K562 (cell line): ENCODE data around the gene NOP58. TPM values are rescaled to one million over a fixed set of nuclear protein-coding genes. Genes with fewer than 3 reads are reported as not detected.

Experiments
- CREBBP ChIP-seq: IDR thresholded peaks from one replicate; pipeline ENCODE4 v1.6.1; 2012; ENCODE audit warnings: low read depth, mild to moderate bottlenecking, control low read depth, inconsistent platforms, low read length
- DDX20 ChIP-seq: fragments of 450-650 bp; IDR thresholded peaks from 2 replicates; pipeline ENCODE4 v1.6.1; 2016; ENCODE audit warnings: missing genetic modification characterization, low read depth, mild to moderate bottlenecking, missing compliant biosample characterization, moderate library complexity
- EGR1 ChIP-seq: fragments of 450-650 bp; conservative IDR thresholded peaks from 2 replicates; pipeline ENCODE4 v1.6.1; 2017; ENCODE audit warnings: mild to moderate bottlenecking
- GABPB1 ChIP-seq: sonication (generic); formaldehyde crosslinking; IDR thresholded peaks from 2 replicates; pipeline ENCODE4 v1.8.0; 2022; ENCODE audit warnings: mild to moderate bottlenecking, missing genetic modification reagents
- GTF2A2 ChIP-seq: IDR thresholded peaks from 2 replicates; pipeline ENCODE4 v1.6.1; 2016; ENCODE audit warnings: mild to moderate bottlenecking, missing genetic modification characterization, missing compliant biosample characterization
- LEF1 ChIP-seq: fragments of 450-650 bp; IDR thresholded peaks from 2 replicates; pipeline ENCODE4 v1.6.1; 2016; ENCODE audit warnings: mild to moderate bottlenecking
- OTX1 ChIP-seq: fragments of 450-650 bp; formaldehyde crosslinking; IDR thresholded peaks from 2 replicates; pipeline ENCODE4 v1.4.0; 2022; ENCODE audit warnings: mild to moderate bottlenecking
- POLR3G ChIP-seq: IDR thresholded peaks from 2 replicates; pipeline ENCODE4 v1.6.1; 2011; ENCODE audit not compliant: insufficient read length, insufficient replicate concordance; ENCODE audit errors: extremely low read depth
- SETDB1 ChIP-seq: IDR thresholded peaks from one replicate; pipeline ENCODE4 v1.6.1; 2012; ENCODE audit warnings: low read length, control low read depth, inconsistent platforms
- TRIM28 ChIP-seq: fragments of 450-650 bp; IDR thresholded peaks from 2 replicates; pipeline ENCODE4 v1.6.1; 2017
- ZNF232 ChIP-seq: sonication (generic); formaldehyde crosslinking; IDR thresholded peaks from 2 replicates; pipeline ENCODE4 v1.8.0; 2022; ENCODE audit warnings: mild to moderate bottlenecking, missing genetic modification reagents
- ZNF766 ChIP-seq: fragments of 200-800 bp; sonication (Bioruptor generic); conservative IDR thresholded peaks from 2 replicates; pipeline ENCODE4 v1.6.1; 2016; ENCODE audit warnings: missing genetic modification characterization, missing compliant biosample characterization
- polyA plus RNA-seq, 8 experiments: library from polyadenylated mRNA; depleted of rRNA in 4 of 8; stranded (reverse) in 5 of 8; unstranded in 3 of 8; fragments of >200 nt; fragmentation: Nextera tagmentation in 2 of 8; fragmentation: Illumina TruSeq in 1 of 8; extraction: Ambion mirVana in 2 of 8; extraction: Trizol in 1 of 8; gene quantifications; 2 replicates each; pipeline versions ENCODE4 v1.2.1 to v1.2.3, GENCODE V29; 2011 to 2014; ENCODE audit warnings: inconsistent platforms in 1 of 8, missing spikeins in 1 of 8
- total RNA-seq, 7 experiments: library from RNA; depleted of rRNA in 6 of 7; stranded (reverse); fragments of >200 nt in 6 of 7; fragmentation: Illumina TruSeq in 2 of 7; extraction: Trizol in 2 of 7; gene quantifications; 2 replicates each; pipeline versions ENCODE4 v1.2.1 to v1.2.3, GENCODE V29; 2011 to 2021; ENCODE audit warnings: low replicate concordance in 1 of 7
- TF ChIP-seq, protein P1 (sequence below): sonication (generic); IDR thresholded peaks from 2 replicates; pipeline ENCODE4 v1.6.1; 2016
- TF ChIP-seq, protein P2 (sequence below), 2 experiments: fragments of 150-350 bp in 1 of 2; IDR thresholded peaks; 2 replicates each; pipeline ENCODE4 v1.6.1; 2012 to 2016; ENCODE audit warnings: low read depth in 2 of 2, low read length in 2 of 2, mild to moderate bottlenecking in 1 of 2, moderate library complexity in 1 of 2
- TF ChIP-seq, protein P3 (sequence below): IDR thresholded peaks from 2 replicates; pipeline ENCODE4 v1.6.1; 2016; ENCODE audit warnings: missing genetic modification characterization, missing compliant biosample characterization
- TF ChIP-seq, protein P4 (sequence below): fragments of 450-650 bp; conservative IDR thresholded peaks from 2 replicates; pipeline ENCODE4 v1.6.1; 2016; ENCODE audit warnings: missing genetic modification characterization, low read depth, mild to moderate bottlenecking, control low read depth, missing compliant biosample characterization
- TF ChIP-seq, protein P5 (sequence below), 2 experiments: IDR thresholded peaks; 2 replicates each; pipeline ENCODE4 v1.6.1; 2012; ENCODE audit warnings: improper control_type of control experiment in 2 of 2, low read depth in 2 of 2, low read length in 2 of 2, borderline replicate concordance in 1 of 2

The NOP58 gene
- total and polyA plus RNA-seq, 9 of the 15 experiments (the other 6 are each of a cell fraction or from before 2014, with no cell fraction given) = 132 to 332 (median 208) TPM

DNA sequence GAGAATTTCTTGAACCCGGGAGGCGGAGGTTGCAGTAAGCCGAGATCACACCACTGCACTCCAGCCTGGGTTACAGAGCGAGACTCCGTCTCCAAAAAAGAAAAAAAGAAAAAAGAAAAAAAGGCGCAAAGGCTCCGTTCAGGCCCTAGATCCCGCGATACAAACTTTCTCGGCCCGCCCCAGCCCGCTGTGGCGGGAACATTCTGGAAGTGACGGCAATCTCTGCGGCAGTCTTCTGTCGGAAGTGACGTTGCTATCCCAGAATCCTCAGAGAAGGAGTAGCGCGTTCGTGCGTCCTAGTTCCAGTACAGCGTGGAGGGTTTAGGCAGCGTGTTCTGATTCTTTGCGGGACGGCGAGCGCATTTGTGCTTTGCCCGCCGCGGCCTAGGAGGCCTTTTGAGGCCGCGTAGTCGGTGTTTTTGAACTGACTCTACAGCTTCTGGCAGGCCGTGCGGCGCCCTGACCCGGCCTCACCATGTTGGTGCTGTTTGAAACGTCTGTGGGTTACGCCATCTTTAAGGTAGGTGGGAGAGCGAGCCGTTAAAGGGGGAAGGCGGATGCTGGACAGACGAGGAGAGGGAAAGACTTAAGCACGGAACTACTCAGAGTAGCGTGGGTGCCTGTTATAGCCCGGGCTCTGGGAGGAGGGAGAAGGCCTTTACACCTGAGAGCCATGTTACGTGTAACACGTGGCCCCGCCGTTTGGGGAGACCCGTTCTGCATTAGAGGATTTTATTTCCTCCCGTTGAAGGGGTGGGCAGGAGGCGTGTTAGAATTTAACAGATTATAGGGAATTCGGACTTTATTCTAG, at the start of gene NOP58 (continued):
- TF ChIP-seq, protein P1, sequence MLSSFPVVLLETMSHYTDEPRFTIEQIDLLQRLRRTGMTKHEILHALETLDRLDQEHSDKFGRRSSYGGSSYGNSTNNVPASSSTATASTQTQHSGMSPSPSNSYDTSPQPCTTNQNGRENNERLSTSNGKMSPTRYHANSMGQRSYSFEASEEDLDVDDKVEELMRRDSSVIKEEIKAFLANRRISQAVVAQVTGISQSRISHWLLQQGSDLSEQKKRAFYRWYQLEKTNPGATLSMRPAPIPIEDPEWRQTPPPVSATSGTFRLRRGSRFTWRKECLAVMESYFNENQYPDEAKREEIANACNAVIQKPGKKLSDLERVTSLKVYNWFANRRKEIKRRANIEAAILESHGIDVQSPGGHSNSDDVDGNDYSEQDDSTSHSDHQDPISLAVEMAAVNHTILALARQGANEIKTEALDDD = no peak
- TF ChIP-seq LEF1 (no peak), SETDB1 (no peak), GTF2A2 (no peak), CREBBP (no peak), DDX20 (tag) (no peak), ZNF766 (CRISPR knock-in tag) (no peak), OTX1 (CRISPR knock-in tag) (no peak), POLR3G (no peak), ZNF232 (peak; percentile 75; the same call in 1 of the 2 replicates), GABPB1 (peak; percentile 91), TRIM28 (no peak), EGR1 (no peak)
- TF ChIP-seq, protein P2, sequence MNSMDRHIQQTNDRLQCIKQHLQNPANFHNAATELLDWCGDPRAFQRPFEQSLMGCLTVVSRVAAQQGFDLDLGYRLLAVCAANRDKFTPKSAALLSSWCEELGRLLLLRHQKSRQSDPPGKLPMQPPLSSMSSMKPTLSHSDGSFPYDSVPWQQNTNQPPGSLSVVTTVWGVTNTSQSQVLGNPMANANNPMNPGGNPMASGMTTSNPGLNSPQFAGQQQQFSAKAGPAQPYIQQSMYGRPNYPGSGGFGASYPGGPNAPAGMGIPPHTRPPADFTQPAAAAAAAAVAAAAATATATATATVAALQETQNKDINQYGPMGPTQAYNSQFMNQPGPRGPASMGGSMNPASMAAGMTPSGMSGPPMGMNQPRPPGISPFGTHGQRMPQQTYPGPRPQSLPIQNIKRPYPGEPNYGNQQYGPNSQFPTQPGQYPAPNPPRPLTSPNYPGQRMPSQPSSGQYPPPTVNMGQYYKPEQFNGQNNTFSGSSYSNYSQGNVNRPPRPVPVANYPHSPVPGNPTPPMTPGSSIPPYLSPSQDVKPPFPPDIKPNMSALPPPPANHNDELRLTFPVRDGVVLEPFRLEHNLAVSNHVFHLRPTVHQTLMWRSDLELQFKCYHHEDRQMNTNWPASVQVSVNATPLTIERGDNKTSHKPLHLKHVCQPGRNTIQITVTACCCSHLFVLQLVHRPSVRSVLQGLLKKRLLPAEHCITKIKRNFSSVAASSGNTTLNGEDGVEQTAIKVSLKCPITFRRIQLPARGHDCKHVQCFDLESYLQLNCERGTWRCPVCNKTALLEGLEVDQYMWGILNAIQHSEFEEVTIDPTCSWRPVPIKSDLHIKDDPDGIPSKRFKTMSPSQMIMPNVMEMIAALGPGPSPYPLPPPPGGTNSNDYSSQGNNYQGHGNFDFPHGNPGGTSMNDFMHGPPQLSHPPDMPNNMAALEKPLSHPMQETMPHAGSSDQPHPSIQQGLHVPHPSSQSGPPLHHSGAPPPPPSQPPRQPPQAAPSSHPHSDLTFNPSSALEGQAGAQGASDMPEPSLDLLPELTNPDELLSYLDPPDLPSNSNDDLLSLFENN (IDR thresholded peaks at IDR 0.05; ENCODE audit: low read depth in 2 of 2, low read length in 2 of 2) = no peak
- TF ChIP-seq, protein P3, sequence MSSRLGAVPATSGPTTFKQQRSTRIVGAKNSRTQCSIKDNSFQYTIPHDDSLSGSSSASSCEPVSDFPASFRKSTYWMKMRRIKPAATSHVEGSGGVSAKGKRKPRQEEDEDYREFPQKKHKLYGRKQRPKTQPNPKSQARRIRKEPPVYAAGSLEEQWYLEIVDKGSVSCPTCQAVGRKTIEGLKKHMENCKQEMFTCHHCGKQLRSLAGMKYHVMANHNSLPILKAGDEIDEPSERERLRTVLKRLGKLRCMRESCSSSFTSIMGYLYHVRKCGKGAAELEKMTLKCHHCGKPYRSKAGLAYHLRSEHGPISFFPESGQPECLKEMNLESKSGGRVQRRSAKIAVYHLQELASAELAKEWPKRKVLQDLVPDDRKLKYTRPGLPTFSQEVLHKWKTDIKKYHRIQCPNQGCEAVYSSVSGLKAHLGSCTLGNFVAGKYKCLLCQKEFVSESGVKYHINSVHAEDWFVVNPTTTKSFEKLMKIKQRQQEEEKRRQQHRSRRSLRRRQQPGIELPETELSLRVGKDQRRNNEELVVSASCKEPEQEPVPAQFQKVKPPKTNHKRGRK (tag) = no peak
- TF ChIP-seq, protein P4, sequence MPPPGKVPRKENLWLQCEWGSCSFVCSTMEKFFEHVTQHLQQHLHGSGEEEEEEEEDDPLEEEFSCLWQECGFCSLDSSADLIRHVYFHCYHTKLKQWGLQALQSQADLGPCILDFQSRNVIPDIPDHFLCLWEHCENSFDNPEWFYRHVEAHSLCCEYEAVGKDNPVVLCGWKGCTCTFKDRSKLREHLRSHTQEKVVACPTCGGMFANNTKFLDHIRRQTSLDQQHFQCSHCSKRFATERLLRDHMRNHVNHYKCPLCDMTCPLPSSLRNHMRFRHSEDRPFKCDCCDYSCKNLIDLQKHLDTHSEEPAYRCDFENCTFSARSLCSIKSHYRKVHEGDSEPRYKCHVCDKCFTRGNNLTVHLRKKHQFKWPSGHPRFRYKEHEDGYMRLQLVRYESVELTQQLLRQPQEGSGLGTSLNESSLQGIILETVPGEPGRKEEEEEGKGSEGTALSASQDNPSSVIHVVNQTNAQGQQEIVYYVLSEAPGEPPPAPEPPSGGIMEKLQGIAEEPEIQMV (tag) = no peak
- TF ChIP-seq, protein P5, sequence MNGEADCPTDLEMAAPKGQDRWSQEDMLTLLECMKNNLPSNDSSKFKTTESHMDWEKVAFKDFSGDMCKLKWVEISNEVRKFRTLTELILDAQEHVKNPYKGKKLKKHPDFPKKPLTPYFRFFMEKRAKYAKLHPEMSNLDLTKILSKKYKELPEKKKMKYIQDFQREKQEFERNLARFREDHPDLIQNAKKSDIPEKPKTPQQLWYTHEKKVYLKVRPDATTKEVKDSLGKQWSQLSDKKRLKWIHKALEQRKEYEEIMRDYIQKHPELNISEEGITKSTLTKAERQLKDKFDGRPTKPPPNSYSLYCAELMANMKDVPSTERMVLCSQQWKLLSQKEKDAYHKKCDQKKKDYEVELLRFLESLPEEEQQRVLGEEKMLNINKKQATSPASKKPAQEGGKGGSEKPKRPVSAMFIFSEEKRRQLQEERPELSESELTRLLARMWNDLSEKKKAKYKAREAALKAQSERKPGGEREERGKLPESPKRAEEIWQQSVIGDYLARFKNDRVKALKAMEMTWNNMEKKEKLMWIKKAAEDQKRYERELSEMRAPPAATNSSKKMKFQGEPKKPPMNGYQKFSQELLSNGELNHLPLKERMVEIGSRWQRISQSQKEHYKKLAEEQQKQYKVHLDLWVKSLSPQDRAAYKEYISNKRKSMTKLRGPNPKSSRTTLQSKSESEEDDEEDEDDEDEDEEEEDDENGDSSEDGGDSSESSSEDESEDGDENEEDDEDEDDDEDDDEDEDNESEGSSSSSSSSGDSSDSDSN (IDR thresholded peaks at IDR 0.05; ENCODE audit: borderline replicate concordance in 1 of 2, low read depth in 2 of 2, low read length in 2 of 2) = no peak
